HG03565 (cell line): Measurements from ENCODE around the gene MEX3D.
"Not testable (repeated sequence)": the region's sequence is repeated elsewhere in the genome, so short reads cannot be mapped to it uniquely, and the experiment has no call there.

Experiments used
- ATAC-seq: cut with Tn5 transposase; IDR thresholded peaks from one replicate; pipeline ENCODE4 v1.9.1; 2021; ENCODE audit warnings: mild to moderate bottlenecking, moderate library complexity; ENCODE audit not compliant: unreplicated experiment

MEX3D gene

DNA sequence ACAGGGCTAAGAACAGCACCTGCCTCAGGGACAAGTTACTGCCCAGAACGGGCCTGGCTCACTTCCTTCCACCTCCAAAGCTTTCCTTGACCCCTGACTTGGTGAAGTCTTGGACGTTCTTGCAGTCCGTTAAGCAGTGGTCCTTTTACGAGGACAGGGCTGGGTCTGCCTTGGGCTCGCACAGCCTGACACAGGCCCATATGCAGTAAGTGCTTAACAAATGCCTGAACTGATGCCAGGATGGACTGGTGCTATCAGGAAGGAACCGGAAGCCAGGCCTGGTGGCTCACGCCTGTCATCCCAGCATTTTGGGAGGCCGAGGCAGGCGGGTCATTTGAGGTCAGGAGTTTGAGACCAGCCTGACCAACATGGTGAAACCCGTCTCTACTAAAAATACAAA lies 46.1 kb downstream of the MEX3D start:
- ATAC-seq: no peak

DNA sequence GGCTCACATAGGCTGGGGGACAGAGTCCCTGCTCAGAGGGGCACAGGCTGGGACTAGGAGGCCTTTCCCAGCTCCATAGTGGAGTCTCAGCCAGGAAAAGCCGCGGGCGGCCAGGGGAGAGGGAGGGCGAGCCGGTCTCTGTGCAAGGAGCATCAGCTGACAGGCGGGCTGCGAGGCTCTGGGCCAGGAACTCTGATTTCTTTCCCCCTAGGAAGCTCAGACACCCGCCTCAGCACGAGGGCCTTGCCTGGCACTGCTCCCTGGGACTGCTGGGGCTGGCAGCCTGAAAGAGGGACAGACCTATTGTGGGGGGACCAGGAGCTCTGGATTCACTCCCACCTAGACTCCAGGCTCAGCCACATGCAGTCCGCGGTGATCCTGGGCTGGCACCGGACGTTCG lies 46.5 kb downstream of the MEX3D start:
- ATAC-seq: no peak

DNA sequence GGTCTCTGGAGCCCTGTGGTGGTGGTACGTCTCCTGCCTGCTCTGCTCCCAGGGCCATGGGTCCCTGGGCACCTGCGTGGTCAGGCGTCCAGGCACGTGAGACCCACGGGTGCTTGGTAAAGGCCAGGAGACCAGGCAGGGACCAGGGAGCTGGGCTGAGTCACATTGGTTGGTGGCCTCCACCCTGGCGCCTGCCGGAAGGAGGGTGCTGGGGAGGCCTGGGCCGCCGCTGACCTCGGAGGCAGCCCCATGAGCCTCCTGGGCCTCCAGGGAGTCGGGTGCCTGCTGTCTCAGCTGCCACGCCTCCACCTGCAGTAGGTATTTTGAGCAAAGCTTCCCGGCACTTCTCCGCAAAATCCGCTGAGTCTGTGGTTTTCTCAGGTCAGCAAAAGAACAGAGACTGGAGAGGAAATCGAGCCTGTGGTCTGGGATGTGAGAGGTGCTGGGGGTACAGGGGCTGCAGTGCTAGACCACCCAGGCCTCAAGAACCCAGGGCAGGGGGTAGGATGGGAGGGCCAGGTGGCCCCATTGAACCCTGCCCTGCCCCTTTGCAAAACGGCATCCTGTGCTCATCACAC lies 47.8 kb downstream of the MEX3D start:
- no peak for ATAC-seq

DNA sequence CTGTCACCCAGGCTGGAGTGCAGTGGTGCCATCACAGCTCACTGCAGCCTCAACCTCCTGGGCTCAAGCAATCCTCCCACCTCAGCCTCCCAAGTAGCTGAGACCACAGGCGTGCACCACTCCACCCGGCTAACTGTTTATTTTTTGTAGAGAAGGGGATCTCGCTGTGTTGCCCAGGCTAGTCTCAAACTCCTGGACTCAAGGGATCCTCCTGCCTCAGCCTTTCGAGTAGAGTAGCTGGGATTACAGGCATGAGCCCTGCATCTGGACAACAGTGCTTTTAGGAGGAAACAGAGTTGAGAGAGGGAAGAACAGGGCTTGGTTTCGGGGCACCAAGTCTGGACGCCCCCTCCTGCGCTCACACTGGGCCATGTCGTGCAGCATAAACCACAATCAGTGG lies 48.3 kb downstream of the MEX3D start:
- ATAC-seq: not testable (repeated sequence)

DNA sequence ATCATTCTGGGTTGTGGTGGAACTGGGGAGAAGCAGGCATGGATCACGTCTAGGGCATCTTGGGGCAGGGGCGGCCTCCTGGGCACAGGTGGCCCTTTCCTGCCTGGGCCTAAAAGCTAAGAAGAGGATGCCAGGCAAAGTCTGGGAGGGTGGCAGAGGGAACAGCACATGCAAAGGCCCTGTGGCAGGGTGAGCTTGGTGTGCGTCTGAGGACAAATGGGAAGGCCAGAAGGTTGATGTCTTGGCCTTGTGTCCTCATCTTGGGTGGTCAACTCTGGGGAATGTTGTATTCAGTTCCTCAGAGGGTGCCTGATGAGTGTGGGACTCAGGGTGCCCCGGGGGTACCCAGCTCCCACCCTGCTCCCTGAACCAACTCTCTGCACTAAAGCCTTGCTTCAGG lies 49.7 kb downstream of the MEX3D start:
- no peak for ATAC-seq

DNA sequence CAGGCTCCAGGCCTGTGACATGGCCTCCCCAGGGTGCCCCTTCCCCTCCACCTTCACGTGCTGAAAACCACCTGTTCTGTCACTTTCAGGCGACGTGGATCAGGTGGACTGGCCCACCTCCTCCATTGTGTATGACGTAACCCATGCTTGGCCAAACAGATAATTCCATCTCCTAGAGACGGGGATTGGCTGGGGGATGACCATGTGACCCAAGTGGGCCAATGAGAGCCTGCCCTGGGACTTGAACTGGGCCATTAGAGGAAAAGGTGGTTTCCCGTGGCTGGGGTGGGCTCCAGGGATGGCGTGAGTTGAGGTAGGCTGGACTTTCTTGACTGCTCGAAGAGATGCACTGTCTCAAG lies 51.8 kb downstream of the MEX3D start:
- ATAC-seq: no peak

DNA sequence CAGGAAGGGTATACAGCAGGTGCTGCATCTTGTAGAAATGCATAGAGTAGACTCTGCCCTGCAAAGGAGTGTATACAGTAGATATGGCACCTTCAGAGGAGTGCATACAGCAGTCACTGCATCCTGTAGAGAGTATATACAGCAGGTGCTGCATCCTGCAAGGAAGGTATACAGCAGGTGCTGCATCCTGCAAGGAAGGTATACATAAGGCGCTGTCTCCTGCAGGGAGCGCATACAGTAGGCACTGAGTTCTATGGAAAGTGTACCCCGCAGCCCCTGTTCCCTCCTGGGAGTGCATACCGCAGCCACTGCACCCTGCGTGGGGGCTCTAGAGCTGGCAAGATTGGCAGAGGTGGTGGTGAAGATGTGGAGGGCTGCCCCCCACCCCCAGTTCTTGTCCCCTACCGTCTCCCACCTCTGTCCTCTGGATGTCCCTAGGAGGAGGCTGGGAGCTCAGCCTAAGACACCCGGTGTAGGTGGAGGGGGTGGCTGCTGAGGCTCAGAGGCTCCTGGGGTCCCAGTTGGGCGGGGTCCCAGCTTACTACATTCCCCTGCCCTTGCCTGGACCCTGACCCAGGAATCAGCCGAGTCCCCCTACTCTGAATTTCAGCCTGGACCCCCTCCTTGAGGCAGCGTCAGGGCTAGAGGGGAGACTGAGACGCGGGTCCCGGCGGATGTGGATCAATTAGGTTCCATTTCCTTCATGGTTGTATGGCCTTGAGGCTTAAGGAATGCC lies 53.0 kb downstream of the MEX3D start:
- no peak for ATAC-seq

DNA sequence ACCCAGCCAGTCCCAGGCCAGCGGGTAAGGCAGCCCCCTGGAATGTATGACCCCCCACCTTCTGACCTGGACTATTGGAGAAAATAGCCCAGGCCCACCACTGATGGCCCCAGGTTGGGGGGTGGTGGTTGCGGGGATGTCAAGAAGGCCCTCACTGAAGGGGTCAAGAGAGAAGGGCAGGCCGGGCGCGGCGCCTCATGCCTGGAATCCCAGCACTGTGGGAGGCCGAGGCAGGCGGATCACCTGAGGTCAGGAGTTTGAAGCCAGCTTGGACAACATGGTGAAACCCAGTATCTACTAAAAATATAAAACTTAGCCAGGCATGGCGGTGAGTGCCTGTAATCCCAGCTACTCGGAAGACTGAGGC lies 53.8 kb downstream of the MEX3D start:
- ATAC-seq: no peak

DNA sequence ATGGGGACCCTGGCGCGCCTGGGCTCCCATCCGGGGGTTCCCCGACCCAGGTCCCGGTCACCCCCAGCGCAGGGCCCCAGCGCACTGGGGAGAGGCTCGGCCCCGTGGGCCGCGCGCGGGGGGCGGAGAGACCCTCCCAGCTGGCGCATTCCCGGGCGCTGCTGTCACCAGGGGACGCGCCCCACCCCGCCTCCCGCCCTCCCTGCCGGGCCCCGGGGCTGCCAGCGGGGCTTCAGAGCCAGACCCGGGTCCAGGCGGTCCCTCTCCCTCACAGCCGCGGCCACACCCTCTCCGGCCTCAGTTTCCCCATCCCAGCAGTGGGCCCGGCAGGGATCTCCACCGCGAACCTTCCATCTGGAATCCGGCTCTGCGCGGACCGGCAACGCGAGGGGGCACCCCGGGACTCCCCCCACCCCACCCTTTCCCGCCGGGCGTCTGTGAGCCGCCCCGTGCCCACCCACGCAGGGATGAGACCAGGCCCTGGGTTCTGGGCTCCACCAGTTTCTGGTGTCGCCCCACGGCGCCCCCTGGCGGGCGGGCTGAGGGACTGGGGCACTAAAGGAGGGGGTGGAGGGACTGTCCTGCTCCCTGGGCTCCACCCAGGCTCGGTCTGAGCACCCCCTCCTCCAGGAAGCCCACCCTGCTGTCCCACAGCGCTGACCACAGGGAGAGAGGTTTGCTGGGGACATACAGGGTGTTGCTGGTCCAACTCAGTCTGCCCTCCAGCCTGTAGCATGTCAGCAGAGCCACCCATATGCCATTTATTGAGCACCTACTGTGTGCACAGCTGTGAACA lies 54.4 kb downstream of the MEX3D start:
- ATAC-seq: no peak

DNA sequence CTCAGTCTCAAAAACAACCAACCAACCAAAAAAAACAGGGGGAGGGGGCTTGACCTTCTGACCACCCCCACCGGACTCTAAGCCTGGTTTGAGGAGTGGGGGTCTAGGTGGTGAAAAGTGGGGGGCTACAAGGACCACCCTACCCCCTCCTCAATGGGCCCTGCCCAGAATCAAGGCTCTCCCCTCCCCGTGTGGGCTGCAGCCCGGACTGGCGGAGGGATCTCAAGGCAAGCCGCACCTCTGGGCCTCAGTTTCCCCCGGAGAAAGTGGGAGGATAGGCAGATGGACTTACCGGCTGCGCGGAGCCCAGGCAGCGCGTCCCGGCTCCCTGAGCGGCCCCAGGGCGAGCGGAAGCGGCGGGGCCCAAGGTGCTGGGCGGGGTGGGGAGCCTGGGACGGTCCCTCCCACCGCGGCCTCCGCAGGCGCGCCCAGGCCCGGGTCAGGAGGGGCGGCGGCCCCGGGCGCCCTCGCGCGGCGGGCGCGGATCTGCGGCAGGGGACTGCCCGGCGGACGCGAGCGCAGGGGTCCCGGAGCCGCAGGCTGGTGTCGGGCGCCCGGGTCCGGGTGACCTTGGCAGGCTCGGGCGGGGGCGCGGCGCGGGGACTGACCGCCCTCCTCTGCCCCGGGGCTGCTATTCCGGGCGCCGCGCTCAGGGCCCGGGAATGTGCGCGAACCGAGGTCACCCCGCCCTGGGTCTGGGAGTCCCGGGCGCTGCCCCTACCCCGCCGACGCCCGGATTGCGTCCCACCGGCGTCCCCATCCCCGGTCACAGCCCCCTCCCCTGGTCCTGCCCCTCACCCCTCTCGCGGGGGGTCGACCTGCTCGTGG lies 55.2 kb downstream of the MEX3D start, which contains the start of gene ADAMTSL5:
Gene ADAMTSL5 (minus strand): TSS at position 349 of the 828 bp plus-strand sequence. CDS start 2,076 bp downstream, outside the sequence.
- ATAC-seq: no peak

DNA sequence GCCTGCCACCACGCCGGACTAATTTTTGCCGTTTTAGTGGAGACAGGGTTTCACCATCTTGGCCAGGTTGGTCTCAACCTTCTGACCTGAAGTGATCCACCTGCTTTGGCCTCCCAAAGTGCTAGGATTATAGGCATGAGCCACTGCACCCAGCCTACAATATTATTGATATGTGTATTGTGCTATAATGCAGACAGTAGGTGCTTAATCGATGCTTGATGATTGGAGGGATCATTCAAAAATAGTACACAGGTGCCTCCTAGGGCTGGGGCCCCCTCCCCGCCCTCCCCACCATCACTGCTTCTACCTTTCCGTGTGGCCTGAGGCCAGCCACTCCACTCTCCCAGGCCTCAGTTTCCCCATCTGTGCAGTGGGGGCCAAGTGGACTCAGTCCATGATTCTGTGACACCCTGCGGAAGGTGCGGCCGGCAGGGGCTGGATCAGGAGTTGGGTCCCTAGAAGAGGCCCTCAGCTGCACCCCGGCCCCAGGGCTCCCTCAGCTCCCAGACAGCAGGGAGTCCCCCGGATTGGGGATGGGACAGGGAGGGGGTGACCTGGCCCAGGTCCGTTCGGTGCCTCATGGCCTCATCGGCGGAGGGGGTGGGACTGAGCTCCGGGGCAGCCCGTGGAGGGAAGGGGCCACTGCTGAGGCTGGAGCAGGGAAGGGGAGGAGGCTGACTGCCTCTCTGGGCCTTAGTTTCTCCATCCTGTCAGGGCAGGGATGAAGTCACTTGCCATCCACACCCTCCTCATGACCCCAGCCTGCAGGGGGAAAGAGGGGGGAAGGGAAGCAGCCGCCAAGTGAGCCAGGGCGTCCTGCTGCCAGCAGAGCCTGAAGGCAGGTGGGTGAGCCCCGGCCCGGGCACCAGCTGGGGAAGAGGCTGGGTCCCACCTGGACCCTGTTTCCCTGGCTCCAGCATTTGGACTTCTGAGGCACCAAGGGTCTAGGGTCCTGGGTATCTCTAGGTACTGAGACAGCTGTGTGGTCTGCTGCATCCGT lies 56.5 kb downstream of the MEX3D start:
- no peak for ATAC-seq

DNA sequence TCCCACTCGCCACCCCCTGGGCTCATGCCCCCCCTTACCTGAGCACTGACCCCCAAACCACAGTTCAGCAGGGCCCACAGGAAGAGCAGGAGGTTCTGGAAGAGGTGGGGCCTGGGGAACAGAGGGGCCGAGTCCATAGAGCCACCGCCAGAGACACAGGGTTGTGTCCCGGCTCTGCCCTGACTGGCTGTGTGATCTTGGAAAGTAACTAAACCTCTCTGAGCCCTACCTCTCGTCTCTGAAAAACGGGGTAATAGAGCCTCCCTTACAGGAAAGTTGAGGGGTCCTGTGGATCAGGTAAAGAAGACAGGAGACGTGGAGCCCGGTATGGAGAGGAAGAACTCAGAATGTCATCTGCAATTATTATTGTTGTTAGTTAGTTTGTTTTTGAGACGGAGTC lies 57.3 kb downstream of the MEX3D start:
- no peak for ATAC-seq

DNA sequence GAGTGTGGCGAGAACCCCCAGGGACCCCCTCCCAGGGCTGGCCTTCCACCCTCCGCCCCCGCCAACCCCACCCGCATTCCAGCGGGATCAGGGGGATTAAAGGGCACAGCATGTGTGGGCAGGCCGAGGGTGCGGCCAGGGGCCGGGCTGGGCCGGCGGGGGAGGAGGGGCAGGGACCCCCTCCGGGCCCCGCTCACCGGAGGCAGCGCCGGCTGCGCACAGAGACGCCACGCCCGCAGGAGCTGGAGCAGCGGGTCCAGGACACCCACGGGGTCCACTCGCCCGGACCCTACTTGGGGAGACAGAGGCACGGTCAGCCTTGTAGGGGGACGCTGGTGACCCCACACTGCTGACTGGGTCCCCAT lies 57.7 kb downstream of the MEX3D start:
- no peak for ATAC-seq

DNA sequence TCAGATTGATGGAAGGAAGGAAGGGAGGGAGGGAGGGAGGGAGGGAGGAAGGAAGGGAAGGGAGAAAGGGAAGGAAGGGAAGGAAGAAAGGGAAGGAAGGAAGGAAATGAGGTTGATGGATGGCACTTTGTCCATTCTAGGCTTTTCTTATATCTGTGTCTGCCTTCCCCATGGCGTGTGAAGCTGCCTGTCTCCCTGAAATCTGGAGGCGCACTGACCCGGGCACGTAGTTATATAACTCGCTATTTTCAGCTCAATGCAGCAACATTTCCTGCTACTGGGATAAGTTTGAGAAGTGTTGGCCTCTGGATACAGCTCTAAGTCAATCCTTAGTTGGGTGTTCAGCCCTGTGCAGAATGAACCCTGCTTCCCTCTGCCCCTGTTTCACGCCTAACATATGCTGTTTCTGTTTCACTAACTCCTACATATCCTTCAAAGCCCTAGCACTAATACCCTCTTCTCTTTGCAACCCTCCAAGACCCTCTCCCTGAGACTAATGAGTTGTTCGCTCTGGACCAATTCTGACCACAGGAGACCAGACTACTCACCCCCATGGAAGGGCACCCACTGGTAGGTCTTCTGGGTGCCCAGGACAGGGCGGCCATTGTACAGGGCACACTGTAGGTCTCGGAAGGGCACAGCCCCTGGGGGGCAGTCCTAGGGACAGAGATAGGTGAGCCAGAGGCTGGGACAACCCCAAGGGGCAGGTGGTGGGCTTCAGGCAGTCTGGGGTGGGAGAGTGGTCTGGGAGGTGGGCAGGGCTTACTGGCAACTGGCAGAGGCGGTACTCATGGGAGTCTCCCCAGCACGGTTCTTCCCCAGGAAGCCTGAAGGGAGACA lies 58.3 kb downstream of the MEX3D start:
- no peak for ATAC-seq

DNA sequence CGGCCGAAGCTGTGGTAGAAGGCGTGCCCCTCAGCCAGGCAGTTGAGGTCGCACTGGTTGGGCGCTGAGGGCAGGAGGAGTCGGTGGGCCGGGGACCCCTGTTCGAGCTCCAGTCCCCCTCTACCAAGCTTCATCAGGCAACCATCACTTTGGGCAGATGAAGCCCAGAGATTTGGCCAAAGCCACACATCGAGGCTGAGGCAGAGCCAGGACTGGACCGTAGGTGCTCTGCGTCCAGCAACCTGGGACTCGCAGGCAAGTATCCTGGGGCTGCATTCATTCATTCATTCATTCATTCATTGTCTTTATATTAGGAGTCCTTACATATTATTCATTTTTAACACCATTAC lies 59.6 kb downstream of the MEX3D start:
- no peak for ATAC-seq

DNA sequence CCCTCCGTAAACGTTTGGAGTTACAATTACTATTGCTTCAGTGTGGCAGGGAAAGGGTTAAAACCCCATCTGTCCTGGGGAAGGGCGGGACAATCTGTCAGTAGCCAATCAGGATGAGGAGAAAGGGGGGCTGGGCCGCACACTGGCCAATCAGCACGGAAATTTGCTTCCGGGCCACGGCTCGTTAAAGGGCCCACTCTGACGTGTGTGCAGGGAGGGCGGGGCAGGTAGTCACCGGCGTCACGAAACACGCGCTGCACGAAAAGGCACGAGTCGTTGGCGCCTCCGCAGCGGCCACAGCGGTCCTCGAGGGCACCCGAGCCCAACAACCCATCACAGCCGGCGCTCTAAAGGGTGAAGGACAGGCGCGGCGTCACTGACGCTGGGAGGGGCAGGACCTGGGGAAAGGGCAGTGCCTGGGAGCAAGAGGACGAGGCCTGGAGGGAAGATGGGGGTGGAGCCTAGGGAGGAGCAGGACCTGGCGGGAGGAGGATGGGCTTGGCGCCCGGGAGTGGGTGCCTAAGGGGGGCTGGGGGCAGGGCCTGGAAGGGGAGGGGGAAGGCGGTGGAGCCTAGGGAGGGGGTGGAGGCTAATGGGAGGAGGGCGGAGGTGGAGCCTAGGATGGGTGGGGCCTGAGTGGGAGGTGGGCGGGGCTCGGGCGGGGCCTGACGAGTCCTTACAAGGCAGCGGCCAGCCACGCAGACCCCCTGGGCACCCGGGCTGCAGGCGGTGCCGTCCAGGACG lies 60.2 kb downstream of the MEX3D start:
- no peak for ATAC-seq

DNA sequence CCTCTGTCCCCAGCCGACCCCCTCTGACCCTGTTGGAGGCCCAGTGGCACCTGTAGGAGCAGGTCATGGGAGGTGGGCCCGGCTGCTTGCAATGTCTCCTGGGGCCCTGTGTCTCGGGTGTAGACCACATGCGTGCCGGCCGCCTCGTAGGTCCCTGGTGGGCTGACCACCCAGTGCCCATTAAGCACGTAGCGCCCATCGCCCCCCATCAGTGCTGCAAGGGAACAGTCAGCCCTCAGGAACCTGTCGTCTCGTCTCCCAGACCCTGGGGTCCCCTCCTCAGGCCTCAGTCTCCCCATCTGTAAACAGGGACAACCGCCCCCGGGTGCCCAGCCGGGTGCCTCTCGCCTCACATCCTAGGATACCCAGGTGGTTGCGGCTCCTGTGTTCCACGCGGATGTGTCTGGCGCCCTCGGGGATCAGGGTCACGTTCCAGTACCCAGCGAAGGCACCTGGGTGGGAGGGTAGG lies 60.9 kb downstream of the MEX3D start:
- ATAC-seq: no peak
